HFF-Myc (cell line): Measurements from ENCODE around the gene CHST15.

ENCODE experiments used
- DNase-seq: peaks from one replicate; pipeline ENCODE4 v3.0.0-alpha.2; 2011; ENCODE audit warnings: low read depth; ENCODE audit errors: extremely low read depth
- H3K4me3 ChIP-seq: replicated peaks from 2 replicates; pipeline ENCODE4 v1.5.1; 2011; ENCODE audit warnings: low read depth, mild to moderate bottlenecking, control low read depth, low read length
- TF ChIP-seq, protein P1 (sequence below): IDR thresholded peaks from 2 replicates; pipeline ENCODE4 v1.5.1; 2012; ENCODE audit warnings: mild to moderate bottlenecking, low read depth, low read length, control low read depth; ENCODE audit errors: missing control alignments

Gene CHST15

GRCh38 chr10:124062390-124062789 lies 31.0 kb downstream of the CHST15 start:
- TF ChIP-seq, protein P1, sequence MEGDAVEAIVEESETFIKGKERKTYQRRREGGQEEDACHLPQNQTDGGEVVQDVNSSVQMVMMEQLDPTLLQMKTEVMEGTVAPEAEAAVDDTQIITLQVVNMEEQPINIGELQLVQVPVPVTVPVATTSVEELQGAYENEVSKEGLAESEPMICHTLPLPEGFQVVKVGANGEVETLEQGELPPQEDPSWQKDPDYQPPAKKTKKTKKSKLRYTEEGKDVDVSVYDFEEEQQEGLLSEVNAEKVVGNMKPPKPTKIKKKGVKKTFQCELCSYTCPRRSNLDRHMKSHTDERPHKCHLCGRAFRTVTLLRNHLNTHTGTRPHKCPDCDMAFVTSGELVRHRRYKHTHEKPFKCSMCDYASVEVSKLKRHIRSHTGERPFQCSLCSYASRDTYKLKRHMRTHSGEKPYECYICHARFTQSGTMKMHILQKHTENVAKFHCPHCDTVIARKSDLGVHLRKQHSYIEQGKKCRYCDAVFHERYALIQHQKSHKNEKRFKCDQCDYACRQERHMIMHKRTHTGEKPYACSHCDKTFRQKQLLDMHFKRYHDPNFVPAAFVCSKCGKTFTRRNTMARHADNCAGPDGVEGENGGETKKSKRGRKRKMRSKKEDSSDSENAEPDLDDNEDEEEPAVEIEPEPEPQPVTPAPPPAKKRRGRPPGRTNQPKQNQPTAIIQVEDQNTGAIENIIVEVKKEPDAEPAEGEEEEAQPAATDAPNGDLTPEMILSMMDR = no peak
- H3K4me3 ChIP-seq = no peak overlapping the region
- no peak for DNase-seq

- no peak for DNase-seq
- TF ChIP-seq, protein P1 = no peak
- no peak overlapping the region for H3K4me3 ChIP-seq
These were observed 32.4 kb downstream of the CHST15 start for GRCh38 chr10:124061030-124061429.

GRCh38 chr10:124060148-124060720 lies 33.2 kb downstream of the CHST15 start:
- no peak for DNase-seq
- H3K4me3 ChIP-seq = no peak overlapping the region
- TF ChIP-seq, protein P1 = no peak

GRCh38 chr10:124059551-124059950 lies 33.8 kb downstream of the CHST15 start:
- TF ChIP-seq, protein P1 = no peak
- H3K4me3 ChIP-seq = no peak overlapping the region
- DNase-seq = no peak

DNA sequence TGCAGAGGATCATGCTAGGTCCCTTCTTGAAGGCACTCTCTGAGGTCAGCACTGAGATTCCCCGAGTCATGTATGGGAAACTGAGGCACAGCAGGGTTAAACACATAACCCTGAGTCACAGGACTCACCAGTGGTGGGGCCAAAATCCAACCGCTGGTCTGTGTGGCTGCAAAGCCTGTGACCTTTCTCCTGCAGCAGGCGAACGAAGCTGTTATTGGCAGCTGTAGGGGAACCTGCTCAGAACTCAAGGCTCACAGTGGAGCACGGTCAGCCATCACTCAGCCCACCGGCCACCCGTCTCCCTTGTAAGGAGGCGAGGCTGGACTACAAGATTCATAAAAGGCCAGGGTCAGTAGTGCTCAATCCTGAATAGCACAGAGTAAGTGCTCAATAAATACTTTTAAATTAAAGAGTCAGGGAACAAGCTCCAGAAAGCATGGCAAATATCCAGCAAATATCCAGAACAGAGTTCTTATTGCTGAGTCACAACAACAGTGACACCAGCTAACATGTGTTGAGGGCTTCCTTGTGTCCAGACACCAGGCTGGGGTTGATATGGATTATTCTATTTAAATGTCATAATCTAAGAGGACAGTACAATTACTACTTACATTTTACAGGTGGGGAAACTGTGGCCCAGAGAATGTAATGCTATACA lies 34.9 kb downstream of the CHST15 start:
- TF ChIP-seq, protein P1 = no peak
- no peak overlapping the region for H3K4me3 ChIP-seq
- DNase-seq = no peak

GRCh38 chr10:124057601-124058000 lies 35.8 kb downstream of the CHST15 start:
- TF ChIP-seq, protein P1 = no peak
- no peak for DNase-seq

More at GRCh38 chr10:124057601-124058000, 35.8 kb downstream of the CHST15 start:
- no peak overlapping the region for H3K4me3 ChIP-seq
